Activated CD4-positive, alpha-beta T cell treated with anti-CD3 and anti-CD28 coated beads, Interleukin-2, amount 50 U/mL, for 48 hours (primary cell): ENCODE data around the gene WSCD1.

Source experiments
- DNase-seq, 2 experiments: peaks; one replicate each; pipeline ENCODE4 v3.0.0-alpha.2; 2020

The WSCD1 gene

DNA sequence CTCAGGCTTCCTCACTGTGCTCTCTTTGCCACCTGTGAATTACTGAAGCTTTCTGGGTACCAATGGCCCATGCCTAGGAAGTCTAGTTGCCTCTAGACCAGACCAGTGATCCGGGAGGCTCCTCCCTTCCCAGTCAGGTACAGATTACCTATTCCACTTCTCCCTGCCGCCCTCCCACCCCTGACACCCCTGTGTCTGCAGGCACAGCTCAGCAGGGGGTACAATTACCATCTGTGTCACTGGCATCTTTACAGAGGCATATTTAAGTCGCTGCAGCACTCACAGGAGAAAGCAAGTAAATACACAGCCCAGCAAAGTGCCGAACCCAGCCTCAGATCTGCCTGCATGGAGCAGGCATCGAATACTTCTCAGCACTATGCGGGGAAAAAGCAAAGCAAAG is 5.3 kb upstream of the WSCD1 start:
- no peak for DNase-seq

GRCh38 chr17:6065351-6065750 is 4.8 kb upstream of the WSCD1 start:
- no peak for DNase-seq

GRCh38 chr17:6066183-6066948 is 3.8 kb upstream of the WSCD1 start:
- DNase-seq = no peak

GRCh38 chr17:6067060-6067459 is 3.1 kb upstream of the WSCD1 start:
- DNase-seq = no peak

GRCh38 chr17:6070430-6070912 is 292 bp downstream of the WSCD1 start:
- DNase-seq = peak in 1 of 2 experiments; percentile 5

DNA sequence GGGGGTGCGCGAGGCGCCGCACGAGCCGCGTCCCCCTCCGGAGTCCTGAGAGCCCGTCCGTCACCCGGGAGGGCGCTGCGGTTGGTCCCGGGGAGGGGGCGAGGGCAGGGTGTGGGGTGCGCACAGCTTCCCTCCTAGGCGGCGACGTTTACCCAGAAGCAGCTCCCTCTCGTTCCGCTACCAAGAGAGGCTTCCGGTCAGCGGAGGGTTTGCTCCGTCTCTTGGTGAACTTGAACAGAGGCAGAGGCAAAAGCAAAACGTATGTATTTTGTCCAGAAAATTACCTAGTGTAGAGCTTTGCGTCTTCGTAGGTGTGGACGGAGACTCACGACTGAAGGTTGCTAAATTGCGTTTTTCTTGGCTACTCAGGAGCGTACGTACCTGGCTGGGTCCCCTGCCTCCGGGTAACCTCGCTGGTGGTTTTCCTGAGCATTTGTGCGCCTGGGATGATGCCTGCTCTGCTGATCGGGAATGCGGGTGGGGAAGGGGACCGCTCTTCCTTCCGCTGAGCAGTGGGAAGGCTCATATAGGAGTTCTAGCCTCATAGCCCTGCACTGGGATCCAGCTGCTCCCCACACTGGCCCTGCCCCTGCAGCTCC is 833 bp downstream of the WSCD1 start:
- DNase-seq = no peak

DNA sequence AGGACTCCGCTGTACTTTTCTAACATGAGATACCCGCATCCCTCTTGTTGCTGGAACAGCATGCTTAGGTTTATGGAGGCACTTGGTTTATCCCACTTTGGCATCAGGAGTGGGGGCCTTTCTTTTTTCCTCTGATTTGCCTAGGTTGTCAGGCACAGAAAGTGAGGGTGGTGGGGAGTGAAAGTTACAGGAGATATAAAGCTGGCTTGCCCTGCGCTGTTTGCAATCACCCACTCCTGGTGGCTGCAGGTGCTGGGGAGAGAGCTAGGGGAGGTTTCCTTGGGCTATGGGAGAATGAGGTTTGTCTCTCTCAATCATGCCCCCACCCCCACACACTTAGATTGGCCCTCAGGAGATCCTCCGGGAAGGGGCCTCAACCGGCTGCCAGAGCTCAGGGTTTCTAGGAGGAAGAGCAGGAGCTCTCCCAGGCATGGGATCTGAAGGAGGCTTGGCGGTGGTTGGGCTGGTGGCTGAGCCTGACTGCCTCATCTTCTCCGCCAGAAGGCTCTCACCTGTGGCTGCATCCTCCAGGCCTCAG is 1.4 kb downstream of the WSCD1 start:
- no peak for DNase-seq

- no peak for DNase-seq
These were observed 2.0 kb downstream of the WSCD1 start for GRCh38 chr17:6072157-6072556.

- DNase-seq = no peak
These were observed 2.4 kb downstream of the WSCD1 start for GRCh38 chr17:6072611-6073010.

GRCh38 chr17:6073620-6074019 is 3.4 kb downstream of the WSCD1 start:
- no peak for DNase-seq

DNA sequence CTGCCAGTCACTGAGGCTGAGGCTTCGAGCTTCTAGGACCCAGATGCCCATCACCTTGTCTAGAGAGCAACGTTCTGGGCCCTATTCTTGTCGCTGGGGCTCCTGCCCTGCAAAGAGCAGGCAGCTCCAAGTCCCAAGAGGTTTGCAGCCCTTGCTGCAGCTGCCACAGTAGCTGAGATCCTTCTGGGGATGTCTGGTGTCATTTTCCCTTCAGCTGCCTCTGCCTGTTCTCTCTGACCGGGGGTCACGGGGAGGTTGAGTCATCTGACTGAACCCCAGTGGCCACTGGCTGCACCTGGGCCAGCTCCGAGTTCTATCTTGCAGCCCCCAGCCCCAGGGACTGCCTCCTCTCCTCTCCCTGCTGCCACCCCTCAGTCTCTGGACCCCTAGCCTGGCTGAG is 4.9 kb downstream of the WSCD1 start:
- no peak for DNase-seq

GRCh38 chr17:6075845-6076244 is 5.7 kb downstream of the WSCD1 start:
- DNase-seq = no peak

GRCh38 chr17:6077752-6078151 is 7.6 kb downstream of the WSCD1 start:
- DNase-seq = no peak

DNA sequence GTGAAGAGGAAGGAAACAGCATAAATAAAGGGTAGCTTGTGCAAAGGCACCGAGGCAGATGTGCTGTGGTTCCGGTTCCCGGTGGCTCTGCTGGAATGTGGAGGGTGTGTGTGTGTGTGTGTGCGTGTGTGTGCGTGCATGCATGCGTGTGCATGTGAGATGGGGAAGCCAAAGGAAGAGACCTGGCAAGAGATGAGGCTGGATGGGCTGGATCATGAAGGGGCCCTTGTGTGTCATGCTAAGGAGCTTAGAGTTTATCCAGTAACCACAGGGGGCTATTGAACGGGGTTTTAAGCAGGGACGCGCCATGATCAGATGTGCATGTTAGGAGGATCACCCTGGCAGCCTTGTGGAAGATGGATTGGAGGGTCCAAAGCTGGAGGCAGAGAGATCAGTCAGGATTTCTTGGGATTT is 8.3 kb downstream of the WSCD1 start:
- DNase-seq = no peak

DNA sequence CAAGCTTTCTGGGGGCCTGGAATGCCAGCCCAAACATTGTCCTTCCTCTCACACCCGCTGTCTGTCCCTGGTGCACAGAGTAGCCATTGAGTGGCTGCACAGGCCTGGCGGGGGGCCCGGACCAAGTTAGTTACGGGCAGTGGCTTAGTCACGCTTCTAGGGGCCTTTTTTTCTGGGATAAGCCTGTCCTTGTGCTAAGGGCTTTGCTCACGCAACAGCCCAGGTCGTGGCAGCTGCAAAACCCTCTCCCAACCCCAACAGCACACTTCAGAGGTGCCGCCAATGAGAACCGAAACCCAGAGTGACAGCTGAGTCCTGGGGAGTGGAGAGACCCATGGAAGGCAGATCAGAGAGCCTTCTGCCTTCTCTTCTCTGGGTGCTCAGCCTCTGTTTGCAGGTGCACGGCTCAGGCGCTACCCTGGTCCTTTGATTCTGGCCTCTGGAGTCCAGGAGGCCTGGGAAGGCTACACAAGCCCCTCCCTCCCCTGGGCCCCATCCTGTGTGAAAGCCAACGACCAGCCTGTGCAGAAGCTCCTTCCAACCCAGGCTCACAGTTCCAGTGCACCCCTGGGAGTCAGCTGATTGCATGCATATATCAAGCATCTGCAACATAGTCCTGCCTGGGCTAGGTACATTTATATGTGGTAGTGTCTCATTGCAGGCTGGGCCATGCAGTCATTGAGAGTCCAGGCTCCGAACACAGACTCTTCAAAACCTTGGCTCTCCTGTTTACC is 9.1 kb downstream of the WSCD1 start:
- DNase-seq = no peak

DNA sequence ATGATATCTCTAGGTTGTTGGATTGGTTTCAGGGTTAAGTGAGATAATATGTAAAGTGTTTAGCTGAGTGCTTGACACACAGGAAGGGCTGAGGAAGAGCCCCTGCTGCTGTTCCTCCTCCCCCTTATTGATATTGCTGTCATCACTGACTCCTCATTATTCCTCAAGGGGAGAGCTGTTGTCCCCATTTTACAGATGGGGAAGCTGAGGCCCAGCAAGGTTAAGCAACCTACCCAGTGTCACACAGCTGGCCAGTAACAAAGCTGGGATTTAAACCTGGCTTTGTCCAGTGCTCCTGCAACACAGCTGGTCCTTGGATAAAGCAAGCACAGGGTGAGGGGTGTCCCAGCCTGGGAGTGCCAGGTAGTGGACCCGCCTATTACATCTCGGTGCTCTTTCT is 9.8 kb downstream of the WSCD1 start:
- no peak for DNase-seq

DNA sequence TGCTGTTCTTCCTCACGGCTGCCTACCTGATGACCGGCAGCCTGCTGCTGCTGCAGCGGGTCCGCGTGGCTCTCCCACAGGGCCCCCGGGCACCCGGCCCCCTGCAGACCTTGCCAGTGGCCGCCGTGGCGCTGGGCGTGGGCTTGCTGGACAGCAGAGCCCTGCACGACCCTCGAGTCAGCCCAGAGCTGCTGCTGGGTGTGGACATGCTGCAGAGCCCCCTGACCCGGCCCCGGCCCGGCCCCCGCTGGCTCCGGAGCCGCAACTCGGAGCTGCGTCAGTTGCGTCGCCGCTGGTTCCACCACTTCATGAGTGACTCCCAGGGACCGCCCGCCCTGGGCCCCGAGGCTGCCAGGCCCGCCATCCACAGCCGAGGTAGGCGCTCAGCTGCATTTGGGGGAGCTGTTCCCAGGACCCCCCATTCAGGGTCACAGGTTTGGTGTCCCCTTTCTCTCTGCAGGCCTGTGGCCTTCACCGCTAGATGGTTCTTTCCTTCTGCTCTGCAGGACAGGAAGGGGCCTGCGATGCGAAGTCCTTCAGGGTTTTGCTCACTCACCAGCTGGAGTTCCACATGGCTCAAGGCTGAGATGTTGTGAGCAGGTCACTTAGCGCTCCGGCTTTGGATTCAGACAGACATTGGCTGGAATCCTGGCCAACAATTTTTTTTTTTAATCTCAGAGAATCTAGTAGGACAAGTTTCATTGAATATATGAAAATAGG is 10.7 kb downstream of the WSCD1 start:
- DNase-seq = no peak

- no peak for DNase-seq
These were observed 12.2 kb downstream of the WSCD1 start for GRCh38 chr17:6082335-6082734.

DNA sequence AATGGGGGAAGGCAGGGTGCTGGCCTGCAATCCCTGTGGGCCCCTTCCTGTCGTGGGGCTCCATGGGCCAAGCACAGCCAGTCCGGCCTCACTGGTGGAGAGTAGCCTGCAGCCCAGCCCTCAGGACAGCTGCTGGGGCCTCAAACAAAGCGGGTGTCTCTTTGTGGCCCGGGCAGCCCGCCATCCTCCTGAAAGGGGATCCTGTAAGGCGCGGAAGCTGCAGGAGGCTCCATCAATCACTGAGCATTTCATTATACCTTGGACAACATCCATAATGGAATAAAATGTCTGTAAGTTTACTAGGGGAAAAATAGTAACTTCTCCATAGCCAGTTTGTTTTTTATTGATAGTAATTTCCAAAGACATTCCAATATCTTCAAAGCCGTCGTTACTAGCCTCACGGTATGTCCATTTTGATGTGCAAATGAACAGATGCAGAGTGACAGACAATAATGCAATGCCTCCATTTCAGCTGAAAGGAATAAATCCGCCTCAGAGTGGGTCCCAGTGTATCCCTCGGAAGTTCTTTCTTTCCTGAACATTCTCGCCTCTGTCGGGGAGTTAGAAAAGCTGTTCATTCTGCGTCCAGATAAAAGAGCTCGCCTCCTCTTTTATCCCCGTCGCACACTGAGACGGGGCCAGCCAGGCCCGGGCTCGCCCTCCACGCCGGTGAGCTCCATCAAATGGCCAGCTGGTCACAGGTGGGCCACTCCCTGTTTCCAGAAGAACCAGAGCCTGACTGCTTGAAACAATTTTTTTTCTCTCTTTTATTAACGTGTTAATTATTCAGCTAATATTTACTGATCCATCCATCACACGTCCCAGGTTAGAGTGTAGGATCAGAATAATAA is 14.4 kb downstream of the WSCD1 start:
- no peak for DNase-seq

- no peak for DNase-seq
These were observed 15.6 kb downstream of the WSCD1 start for GRCh38 chr17:6085812-6086211.

GRCh38 chr17:6086603-6087400 is 16.6 kb downstream of the WSCD1 start:
- DNase-seq = no peak
